Esophagus mucosa (tissue), 1 donor: ENCODE data around the gene PET117. TPM values are rescaled to one million over a fixed set of nuclear protein-coding genes. Genes with fewer than 3 reads are reported as not detected.
A peak's percentile ranks its signal among the peaks of the same experiment; 100 is the strongest.
"Not testable (repeated sequence)": the region's sequence is repeated elsewhere in the genome, so short reads cannot be mapped to it uniquely, and the experiment has no call there.

Source experiments
- ATAC-seq: fragments of 200-7000 bp; cut with Tn5 transposase; one replicate; pipeline ENCODE4 v1.9.1; 2020
- total RNA-seq: library from RNA; stranded (reverse); gene quantifications from one replicate; pipeline ENCODE4 v1.2.4, GENCODE V29; 2023
- donor health status: DM: yes; HTN: yes; CAD: no.

The PET117 gene, protein sequence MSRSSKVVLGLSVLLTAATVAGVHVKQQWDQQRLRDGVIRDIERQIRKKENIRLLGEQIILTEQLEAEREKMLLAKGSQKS
- total RNA-seq: 5.0 TPM

DNA sequence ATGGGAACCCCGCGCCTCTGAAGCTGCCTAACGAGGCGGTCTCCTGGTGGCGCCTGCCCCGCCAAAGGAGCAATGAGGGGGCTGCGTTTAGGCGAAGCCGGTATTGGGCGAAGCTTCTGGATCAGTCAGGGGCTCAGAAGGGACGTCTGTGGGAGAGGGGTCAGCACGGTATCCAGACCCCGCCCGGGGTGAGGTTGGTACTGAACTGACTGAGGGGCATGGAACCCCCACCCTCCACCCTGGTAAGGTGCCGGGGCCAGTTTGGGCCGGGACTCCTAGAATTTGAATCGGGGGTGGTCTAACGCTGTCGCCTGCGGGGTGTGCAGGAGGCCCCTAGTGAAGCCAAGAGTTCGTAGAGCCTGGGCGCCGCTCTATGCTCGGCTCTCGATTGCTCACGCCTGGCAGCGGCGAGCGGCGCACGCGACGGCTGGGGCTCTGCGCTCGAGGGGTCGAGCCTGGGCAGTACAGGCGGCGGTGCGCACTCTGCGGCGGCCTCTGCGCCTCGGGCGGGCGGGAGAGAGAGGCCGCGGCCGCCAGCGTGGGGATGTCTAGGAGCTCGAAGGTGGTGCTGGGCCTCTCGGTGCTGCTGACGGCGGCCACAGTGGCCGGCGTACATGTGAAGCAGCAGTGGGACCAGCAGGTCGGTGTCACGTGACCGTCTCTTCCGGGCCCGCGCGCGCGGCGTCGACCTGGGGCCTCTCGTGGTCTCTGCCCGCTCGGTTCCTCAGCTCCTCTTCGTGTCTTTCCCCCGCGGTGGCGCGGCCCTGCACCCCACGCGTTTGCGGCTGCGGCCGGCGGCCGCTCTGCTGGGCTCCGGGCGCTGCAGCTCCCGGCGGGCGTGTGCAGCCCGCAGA is at the start of gene PET117, which contains the start of gene KAT14:
Gene PET117, plus strand, starts transcription at position 452 of the 854 bp plus-strand sequence. Its CDS starts 93 bp downstream, at position 545.
Gene KAT14, plus strand, starts transcription at position 452 of the 854 bp plus-strand sequence. CDS start 4,798 bp downstream, outside the sequence.
- ATAC-seq: peak; percentile 99

DNA sequence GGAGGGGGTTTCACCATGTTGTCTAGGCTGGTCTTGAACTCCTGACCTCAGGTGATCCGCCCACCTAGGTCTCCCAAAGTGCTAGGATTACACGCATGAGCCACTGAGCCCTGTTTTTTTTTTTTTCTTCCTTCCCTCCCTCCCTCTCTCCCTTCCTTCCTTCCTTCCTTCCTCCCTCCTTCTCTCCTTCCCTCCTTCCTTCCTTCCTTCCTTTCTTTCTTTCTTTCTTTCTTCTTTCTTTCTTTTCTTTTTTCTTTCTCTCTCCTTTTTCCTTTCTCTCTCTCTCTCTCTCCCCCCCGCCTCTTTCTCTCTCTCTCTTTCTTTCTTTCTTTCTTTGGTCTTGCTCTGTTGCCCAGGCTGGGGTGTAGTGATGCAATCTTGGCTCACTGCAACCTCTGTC is 49.4 kb upstream of the PET117 start:
- not testable (repeated sequence) for ATAC-seq

DNA sequence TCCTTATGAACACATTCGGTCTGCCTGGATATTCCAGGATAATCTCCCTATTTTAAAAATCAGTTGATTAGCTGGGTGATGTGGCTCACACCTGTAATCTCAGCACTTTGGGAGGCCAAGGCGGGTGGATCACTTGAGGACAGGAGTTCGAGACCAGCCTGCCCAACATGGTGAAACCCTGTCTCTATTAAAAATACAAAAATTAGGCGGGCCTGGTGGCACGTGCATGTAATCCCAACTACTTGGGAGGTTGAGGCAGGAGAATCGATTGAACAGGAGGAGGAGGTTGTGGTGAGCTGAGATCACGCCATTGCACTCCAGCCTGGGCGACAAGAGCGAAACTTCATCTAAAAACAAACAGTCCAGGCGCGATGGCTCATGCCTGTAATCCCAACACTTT is 48.8 kb upstream of the PET117 start:
- not testable (repeated sequence) for ATAC-seq

DNA sequence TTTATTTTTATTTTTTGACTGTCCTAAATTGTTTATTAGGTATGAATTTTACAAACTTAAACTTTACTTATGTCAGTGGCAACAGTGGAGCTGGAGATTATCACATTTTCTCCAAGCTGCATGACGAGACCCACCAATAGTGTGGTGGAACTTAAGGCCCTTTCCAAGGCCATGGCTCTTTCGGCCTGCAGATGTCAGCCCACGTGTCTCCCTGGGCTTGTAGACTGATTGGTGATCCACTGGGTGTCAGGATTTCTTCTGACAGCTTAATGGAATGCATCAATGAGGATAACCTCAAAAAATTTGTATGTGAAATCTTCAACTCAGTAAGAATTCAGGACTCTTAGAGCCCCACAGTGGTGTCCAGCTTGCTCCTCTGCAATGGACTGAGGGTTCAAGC is 47.6 kb upstream of the PET117 start:
- no peak for ATAC-seq

DNA sequence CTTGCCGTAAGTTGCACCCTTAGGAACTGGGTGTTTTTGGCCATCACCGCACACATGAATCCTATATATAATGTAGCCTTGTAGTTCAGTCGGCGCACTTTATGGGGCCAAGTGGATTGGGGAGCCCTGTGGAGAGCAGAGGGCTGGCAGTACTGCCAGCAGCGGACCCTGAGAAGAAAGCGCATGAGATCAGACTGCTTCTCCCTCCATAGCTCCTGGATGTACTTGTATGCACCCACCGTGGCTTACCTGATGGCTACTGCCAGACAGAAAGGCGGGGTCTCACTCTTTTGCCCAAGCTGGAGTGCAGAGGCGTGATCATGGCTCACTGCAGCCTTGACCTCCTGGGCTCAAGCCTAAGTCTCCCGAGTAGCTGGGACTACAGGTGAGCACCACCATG is 47.2 kb upstream of the PET117 start:
- no peak for ATAC-seq

DNA sequence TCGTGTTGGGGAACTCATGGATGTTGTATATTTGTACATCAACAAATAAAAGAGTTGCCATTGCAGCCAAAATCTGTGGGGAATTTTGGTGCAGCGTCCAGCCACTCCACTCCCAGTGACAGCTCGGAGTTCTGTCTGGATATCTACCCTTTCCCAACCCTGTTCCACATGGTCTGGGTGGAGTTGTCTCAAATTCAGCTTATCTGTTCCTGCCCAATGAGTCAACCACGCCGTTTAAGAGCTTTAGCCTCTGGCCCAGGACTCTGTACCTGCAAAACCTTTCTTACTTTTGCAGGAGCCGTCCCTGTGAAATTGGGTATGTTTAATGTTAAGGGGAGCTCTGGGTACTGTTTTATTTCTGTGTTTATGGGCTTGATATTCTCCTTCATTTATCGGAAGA is 46.0 kb upstream of the PET117 start:
- no peak for ATAC-seq

DNA sequence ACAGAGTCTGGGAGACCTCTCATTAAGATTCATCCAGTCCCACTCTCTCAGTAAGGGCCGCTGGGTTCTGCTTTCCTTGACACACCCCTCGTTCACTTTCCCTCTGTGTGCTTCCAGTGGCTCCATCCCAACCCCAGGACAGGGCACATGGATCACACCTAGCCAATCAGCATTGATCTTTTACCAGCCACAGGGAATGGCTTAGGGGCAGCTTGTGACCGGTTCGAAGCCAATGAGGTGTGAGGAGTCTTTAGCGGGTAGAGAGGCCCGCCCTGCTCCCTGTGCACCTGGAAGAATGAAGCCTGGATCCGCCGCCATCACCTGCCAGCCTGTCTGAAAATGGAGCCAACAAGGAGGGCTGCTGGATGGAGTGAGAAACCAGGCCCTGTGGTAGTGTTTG is 44.8 kb upstream of the PET117 start:
- no peak for ATAC-seq

DNA sequence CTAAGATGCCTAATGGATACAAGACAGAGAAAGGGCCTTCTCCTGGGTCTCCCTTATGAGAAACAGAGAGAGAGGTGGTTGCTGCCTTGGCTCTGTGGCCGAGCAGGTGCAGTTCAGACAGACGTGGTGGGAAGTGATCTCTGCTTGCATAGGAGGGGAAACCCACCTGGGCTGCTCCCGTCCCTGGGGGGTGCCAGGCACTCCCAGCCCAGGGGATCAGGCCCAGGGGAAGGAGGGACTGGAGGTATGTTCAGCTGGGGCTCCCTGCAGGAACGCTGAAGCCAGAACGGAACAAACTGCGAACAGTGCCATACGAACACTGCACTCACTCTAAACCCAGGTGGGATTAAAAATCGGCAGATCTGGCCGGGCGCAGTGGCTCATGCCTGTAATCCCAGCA is 44.3 kb upstream of the PET117 start:
- ATAC-seq: no peak

DNA sequence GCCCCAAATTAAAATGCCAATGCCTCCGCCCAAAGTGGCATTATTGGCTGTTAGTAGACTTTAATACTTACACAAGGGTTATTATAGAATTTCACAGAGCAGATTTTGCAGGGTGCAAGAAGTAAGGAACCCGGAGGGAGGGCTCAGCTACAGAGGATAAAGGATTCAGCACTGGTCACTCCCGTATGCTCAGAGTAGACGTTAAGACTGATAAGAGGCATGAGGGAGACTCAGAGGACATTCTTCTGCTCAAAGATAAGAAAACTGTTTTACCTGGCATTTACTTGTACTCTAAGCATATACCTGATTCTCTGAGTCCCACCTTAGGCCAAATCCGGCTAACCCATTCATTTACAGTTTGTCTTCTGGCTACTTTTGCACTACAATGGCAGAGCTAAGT is 43.5 kb upstream of the PET117 start:
- ATAC-seq: no peak

DNA sequence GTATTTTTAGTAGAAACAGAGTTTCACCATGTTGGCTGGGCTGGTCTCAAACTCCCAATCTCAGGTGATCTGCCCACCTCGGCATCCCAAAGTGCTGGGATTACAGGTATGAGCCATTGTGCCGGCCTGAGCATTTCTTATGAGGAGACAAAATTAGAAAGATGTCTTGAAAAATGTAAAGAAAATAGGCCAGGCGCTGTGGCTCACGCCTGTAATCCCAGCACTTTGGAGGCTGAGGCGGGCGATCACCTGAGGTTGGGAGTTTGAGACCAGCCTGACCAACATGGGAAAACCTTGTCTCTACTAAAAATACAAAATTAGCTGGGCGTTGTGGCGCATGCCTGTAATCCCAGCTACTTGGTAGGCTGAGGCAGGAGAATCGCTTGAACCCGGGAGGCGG is 37.1 kb upstream of the PET117 start:
- not testable (repeated sequence) for ATAC-seq

DNA sequence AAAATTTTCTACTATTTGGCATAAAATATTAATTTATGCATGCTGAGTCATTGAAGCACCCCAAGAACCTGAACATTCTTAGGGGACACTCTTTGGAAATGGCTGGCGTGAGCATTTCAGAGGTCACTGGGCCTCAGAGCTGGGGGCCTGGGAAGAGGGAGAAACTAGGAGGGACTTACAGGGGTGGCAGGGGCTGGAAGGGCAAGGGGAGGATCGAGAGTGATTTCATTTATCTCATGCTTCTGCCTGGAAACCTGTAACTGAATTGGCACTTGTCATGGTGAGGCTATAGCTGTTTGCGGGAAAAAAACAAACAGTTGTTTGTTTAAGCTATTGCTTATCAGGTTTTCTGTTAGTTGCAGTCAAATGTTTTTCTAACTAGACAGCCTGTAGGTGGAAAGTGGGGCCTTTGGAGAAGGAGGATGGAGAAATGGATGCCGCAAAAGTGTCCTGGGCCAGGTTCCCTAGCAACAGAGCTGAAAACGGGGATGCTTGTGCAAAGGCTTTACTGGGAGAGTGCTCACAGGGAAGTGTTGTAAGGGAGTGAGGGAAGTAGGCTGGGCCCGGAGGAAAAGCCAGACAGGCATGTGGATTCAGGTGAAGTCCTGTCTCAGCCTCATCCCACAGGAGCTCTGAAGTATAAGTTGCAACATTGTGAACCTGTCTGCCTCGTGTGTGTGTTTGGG is 36.4 kb upstream of the PET117 start:
- no peak for ATAC-seq

DNA sequence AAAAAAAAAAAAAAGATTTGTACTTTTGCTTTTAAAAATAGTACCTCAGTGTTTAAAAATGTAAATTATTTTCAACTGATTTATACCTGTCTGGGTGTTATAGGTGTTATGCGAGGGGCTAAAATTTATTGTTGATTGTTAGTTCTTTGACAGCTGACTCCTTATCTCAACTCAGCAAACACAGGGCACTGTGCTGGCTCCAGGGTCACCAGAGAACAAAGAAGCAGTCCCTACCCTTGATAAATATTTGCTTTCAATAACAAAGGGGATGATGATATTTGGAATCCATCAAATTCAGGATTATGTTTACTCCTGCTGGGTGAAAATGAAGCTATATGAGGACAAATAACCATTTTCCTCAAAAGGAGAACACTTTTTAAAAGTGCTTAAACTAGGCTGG is 34.2 kb upstream of the PET117 start:
- ATAC-seq: no peak

DNA sequence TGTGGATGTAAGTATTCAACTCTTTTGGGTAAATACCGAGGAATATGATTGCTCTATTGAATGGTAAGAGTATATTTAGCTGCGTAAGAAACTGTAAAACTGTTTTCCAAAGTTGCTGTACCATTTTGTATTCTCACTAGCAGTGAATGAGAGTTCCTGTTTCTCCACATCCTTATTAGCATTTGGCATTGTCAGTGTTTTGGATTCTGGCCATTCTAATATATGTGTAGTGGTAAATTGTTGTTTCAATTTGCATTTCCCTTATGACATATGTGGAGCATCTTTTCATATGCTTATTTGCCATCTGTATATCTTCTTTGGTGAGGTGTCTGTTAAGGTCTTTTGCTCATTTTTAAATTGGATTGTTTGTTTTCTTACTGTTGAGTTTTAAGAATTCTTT is 29.3 kb upstream of the PET117 start:
- no peak for ATAC-seq

DNA sequence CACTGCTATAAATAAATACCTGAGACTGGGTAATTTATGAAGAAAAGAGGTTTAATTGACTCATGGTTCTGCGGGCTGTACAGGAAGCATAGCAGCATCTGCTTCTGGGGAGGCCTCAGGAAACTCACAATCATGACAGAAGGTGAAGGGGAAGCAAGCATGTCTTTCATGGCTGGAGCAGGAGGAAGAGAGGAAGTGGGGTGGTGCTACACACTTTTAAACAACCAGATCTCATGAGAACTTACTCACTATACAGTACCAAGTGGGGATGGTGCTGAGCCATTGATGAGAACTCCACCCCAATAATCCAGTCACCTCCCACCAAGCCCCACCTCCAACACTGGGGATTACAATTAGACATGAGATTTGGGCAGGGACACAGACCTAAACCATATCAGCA is 9.1 kb upstream of the PET117 start:
- ATAC-seq: not testable (repeated sequence)

DNA sequence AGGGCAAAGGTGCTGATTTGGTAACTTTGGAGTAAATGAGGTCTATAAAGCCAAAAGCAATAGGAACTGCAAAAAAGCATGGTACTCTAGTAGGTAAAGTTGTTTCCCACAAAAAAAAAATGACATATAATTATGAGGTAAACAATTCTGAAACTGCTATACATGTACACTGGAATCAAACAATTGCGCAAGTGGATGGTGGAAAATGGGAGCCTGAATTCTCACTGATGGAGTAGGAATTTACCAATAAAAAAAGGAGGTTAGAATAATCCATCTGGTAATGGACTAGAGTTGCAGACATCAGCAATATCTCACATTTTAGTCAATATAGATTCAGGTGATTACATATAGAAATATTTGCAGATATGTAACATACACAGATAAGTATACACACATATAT is 5.0 kb upstream of the PET117 start:
- no peak for ATAC-seq

DNA sequence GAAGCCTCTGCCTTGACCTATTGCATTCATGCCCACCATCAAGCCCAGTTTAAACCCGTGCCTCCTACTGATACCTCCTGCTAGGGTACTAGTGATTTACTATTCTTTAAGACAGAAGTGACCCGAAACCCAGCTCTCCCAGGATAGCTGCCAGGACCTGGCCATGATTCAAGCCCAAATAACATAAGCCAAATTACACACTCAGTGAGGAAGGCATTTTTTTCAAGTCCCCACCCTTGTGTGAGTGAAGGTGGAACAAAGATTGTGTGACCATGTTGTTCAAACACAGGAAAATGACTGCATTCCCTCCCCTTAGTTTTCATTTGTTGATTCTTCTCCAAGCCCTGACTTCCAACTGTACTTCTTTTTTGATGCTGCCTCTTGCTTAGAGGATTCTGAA is 3.7 kb upstream of the PET117 start:
- ATAC-seq: no peak

DNA sequence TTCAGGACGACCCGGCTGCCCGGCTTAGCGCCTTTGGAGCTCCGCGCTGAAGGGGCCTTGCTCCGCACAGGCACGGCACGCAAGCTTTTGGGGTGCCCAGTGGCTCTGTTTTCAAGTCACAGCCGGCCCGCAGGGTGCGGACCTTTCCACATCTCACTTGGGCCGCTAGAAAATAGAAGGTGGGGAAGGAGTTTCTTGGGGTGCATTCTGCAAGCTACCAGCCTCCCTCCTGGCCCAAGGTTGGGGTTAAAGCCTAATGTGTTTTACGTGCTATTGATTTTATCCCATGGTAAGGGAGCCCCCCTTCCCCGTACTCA is 561 bp downstream of the PET117 start:
- ATAC-seq: no peak

DNA sequence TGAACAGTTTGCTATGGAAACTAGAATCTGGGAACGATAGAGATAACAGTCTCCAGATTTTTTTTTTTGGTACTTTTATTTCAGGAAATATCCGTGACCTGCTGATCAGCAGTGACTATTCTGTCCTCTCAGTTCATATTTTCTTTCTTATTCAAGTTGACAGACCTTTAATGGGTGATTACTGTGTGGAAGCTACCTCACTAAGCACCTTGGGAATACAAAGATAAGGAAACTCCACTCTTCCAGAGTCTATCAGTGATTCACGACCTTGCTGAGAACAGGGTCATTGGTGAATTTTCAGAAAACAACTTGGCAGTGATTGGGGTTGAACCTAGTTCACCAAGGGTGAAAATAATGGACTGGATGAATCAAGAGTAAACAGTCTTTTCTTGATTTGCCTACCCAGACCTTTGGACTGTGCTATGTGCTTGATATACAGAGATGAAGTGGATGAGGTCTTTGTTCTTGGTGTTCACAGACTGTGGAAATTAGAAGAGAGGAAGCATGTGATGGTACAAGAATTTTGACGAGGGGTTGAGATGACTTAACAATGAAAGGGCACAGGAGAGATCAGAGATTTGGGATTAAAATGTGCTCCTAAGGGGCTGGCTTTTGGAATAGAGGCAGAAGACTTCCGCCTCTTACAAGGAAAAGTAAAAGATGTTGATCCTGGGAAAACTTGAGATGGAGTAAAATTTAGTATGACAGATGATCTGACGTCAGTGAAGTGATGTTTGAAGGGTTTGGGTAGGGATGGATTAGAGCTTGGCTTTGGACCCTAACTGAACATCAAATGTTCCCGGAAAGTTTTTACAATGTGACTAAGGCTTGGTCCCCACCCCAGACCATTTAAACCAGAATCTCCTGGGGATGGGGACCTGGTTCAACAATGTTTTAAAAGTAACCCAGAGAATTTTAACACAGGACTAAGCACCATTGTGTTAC is 1.2 kb downstream of the PET117 start:
- ATAC-seq: no peak

DNA sequence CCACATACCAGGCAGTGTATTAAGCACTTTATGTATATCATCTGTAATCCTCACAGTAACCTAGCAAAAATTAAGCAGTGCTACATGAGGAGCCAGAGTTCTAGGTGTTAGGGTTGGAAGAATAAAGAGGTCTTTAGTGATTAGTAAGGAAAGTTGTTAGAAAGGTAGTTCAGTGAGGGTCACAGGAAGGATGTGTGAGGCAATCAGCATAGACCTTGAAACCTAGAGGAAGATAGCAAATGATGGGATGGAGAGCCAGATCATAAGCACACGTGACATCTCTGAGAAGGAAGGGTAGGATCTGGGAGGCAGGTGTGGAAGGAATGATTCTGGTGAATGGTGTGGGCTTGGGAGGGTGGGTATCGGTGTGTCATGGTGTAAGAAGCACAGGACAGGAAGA is 2.2 kb downstream of the PET117 start:
- no peak for ATAC-seq

DNA sequence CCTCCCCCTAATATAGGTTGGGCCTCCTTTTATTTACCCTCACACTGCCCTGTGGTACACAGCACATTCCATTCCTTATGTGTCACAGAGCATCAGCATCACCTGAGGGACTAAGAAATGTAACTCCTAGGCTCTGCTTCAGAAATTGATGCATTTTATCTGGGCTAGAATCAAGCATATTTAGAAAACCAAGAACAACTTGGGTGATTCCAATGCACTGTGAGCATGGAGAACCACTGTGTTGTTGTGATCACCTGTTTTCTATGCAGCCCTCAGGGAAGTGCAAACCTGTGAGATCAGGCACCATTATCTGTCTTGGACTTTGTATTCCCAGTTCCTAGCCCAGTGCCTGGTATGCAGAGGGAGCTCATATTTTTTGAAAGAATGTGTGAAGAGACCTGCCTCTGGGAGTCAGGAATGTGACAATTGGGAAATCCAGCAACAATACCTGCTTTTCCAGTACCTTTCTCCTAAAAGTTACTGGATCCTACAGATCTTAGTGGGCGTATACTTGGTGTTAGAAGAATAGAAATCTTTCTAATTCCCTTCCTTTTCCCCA is 7.0 kb downstream of the PET117 start:
- ATAC-seq: peak; percentile 33

DNA sequence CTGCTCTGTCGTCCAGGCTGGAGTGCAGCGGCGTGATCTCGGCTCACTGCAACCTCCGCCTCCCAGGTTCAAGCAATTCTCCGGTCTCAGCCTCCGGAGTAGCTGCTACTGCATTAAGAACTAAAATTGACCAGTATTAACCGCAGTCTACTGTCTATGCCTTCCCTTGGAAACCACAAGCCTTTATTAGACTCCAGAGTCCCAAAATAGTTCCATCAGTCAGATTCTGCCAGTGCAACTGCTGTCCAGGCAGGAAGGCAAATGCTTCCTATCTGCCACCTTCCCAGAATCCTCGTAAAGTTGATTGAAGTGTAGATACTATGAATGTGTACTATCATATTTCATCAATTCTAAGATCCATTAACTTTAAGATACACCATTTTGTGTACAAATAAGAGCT is 16.7 kb downstream of the PET117 start:
- ATAC-seq: no peak

DNA sequence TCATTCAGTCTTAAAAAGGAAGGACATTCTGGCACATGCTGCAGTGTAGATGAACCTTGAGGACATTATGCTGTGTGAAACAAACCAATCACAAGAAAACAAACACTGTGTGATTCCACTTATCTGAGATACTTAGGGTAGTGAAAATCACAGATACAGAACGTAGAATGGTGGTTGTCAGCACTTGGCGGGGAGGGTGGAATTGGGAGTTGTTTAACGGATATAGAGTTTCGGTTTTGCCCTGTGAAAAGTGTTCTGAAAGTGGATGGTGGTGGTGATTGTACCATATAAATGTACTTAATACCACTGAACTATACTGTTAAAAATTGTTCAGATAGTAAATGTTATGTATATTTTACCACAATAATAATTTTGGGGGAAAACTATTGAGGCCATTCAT is 18.4 kb downstream of the PET117 start:
- ATAC-seq: no peak

DNA sequence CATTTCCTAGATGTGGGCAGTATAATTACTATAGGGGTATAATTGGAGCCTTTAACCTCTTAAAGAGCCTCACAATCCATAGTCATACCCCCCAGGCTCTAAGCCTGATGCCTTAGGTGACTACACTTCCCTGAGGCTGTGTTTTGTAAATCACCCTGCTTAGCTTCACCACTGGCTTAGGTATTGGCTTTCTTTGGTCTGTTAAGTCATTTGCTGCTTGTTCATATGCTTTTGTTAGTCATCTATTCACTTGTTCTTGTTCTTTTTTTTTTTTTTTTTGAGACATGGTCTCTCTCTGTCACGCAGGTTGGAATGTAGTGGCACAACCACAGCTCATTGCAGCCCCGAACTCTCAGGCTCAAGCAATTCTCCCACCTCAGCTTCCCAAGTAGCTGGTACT is 26.7 kb downstream of the PET117 start:
- ATAC-seq: peak; percentile 76
